Measurements from ENCODE around the gene ZNF423. TPM values are rescaled to one million over a fixed set of nuclear protein-coding genes. Genes with fewer than 3 reads are reported as not detected.

Gene ZNF423
- total and polyA plus RNA-seq, 9 of the 15 experiments (the other 6 are each of a cell fraction or from before 2014, with no cell fraction given), result not detected

DNA sequence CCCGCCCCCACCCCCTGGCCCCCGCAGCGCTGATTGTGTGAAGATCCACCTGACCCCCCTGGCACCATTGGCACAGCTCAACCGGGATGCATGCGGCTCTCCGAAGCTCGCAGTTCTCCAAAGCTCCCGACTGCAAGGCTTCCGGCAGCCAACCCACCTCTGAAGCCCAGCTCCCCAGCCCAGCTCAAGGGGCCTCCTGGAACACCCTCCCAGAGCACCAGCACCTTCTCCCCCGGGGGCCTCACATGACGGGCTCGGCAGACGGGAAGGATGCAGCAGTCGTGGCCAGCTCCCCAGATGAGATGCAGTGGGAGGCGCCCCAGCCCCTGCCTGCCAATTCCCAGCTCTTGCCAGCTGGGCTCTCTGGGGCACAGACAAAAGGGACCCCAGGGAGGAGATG, 215.3 kb downstream of the ZNF423 start (continued):
- TF ChIP-seq IFI16 (CRISPR knock-in tag; IDR thresholded peaks at IDR 0.05) (no peak), THRAP3 (IDR thresholded peaks at IDR 0.05; ENCODE audit: borderline replicate concordance) (no peak)

DNA sequence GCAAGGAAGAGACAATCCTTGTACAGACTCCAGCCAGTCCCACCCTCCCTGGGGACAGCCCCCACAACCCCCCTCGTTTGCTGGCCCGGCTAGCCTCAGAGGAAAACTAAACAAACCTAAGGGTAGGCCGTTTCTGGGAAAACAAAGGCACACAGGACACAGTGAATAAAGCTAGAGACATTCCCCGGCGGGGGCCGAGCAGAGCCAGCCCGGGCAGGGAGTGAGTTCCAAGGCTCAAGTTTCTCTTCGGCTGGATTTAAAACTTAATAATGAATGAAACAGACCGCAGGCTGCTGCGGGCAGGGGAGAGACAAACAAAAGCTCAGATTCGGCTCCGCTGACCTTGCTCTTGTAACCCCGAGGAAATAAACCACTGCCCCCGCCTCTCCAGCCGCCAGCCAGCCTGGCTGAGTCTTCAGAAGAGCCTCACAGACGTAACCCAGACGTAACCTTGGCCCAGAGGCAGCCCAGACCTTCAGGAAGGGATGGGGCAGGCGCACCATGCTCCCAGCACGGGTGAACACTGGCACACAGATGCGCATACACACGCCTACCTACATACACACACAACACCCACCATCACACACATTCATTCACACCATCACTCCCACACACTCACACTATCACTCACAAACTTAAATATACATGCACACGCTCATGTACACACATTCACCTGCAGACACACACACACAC, 216.0 kb downstream of the ZNF423 start:
- no peak overlapping the region for H3K4me2 ChIP-seq (ENCODE audit: insufficient read depth, low read length)
- H3K9me1 ChIP-seq (ENCODE audit: control insufficient read depth, insufficient read depth, low read length), result no peaks in the 10 kb centered on the region
- no peak for TF ChIP-seq EGR1 (conservative IDR thresholded peaks at IDR 0.05)
- TF ChIP-seq ZNF175 (CRISPR knock-in tag; IDR thresholded peaks at IDR 0.05; ENCODE audit: low read depth), result no peak
- TF ChIP-seq, protein P1, sequence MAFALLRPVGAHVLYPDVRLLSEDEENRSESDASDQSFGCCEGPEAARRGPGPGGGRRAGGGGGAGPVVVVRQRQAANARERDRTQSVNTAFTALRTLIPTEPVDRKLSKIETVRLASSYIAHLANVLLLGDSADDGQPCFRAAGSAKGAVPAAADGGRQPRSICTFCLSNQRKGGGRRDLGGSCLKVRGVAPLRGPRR (CRISPR knock-in tag; IDR thresholded peaks at IDR 0.05), result no peak
- no peak for TF ChIP-seq ESRRB (CRISPR knock-in tag; IDR thresholded peaks at IDR 0.05; ENCODE audit: borderline replicate concordance)
- no peak for TF ChIP-seq FIP1L1 (IDR thresholded peaks at IDR 0.05; ENCODE audit: low read depth, low read length, poor library complexity, severe bottlenecking)
- no peak for TF ChIP-seq RBBP5 (IDR thresholded peaks at IDR 0.05; ENCODE audit: borderline replicate concordance, insufficient read depth, low read length, poor library complexity, severe bottlenecking)
- no peak for TF ChIP-seq ZNF41 (CRISPR knock-in tag; conservative IDR thresholded peaks at IDR 0.05)
- TF ChIP-seq ZNF140 (CRISPR knock-in tag; IDR thresholded peaks at IDR 0.05), result no peak
- TF ChIP-seq HLTF (IDR thresholded peaks at IDR 0.05), result no peak
- no peak for TF ChIP-seq DDX20 (tag; IDR thresholded peaks at IDR 0.05; ENCODE audit: low read depth)
- TF ChIP-seq GTF2F1 (IDR thresholded peaks at IDR 0.05; ENCODE audit: low read depth, low read length), result no peak
- no peak for TF ChIP-seq HEY1 (CRISPR knock-in tag; IDR thresholded peaks at IDR 0.05; ENCODE audit: borderline replicate concordance)
- TF ChIP-seq ZNF124 (CRISPR knock-in tag; IDR thresholded peaks at IDR 0.05), result no peak
- TF ChIP-seq, protein P2, sequence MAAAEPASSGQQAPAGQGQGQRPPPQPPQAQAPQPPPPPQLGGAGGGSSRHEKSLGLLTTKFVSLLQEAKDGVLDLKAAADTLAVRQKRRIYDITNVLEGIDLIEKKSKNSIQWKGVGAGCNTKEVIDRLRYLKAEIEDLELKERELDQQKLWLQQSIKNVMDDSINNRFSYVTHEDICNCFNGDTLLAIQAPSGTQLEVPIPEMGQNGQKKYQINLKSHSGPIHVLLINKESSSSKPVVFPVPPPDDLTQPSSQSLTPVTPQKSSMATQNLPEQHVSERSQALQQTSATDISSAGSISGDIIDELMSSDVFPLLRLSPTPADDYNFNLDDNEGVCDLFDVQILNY (CRISPR knock-in tag; IDR thresholded peaks at IDR 0.05), result no peak
- TF ChIP-seq MAFG (tag; conservative IDR thresholded peaks at IDR 0.05), result no peak
- no peak for TF ChIP-seq ZNF253 (CRISPR knock-in tag; conservative IDR thresholded peaks at IDR 0.05)
- no peak for TF ChIP-seq COPS2 (conservative IDR thresholded peaks at IDR 0.05)
- TF ChIP-seq SRSF9 (IDR thresholded peaks at IDR 0.05; ENCODE audit: borderline replicate concordance, low read depth, low read length), result no peak

More for the DNA sequence above, 216.0 kb downstream of the ZNF423 start:
- no TSS peak for BruUV-seq (replicated peaks)
- POLR2A ChIA-PET, result interaction anchor here (1.3 kb wide), 1 partner anchor 14 kb away, joined by 4 read pairs; no protein-coding TSS in a partner anchor
- Histone ChIP-seq H4K20me1 (replicated peaks; ENCODE audit: control insufficient read depth, insufficient read depth, low read length) (peaks cover 13% of the 10 kb centered on the region), H3K27ac (ENCODE audit: extremely low read depth, low read depth, low read length) (no peak overlapping the region), H2AFZ (ENCODE audit: low read depth, low read length) (no peak overlapping the region), H3K36me3 (ENCODE audit: control insufficient read depth, insufficient read depth, low read length) (no peaks in the 10 kb centered on the region), H3K4me1 (replicated peaks in 1 of 2; ENCODE audit: control insufficient read depth in 2 of 2, insufficient read depth in 2 of 2, low read length in 2 of 2) (peaks cover 0 to 10% of the 10 kb centered on the region in 2 experiments; a peak in 1 of 5 replicates), H3K9ac (ENCODE audit: insufficient read depth in 1 of 2, low read depth in 2 of 2, low read length in 2 of 2) (no peak overlapping the region), H3K79me2 (ENCODE audit: control insufficient read depth, insufficient read depth, low read length) (no peaks in the 10 kb centered on the region), H3K9me3 (replicated peaks; ENCODE audit: control insufficient read depth, insufficient read depth, low read depth, low read length) (no peaks in the 10 kb centered on the region), H3K27me3 (ENCODE audit: control insufficient read depth in 2 of 2, insufficient read depth in 2 of 2, low read length in 2 of 2) (peaks cover 31 to 71% of the 10 kb centered on the region in 2 experiments; a peak in 4 of 5 replicates), H3K4me3 (no peak overlapping the region)
- DNase-seq (ENCODE audit: extremely low read depth in 1 of 4, low spot score in 3 of 4), result no peak
- 4% methylated on average over 21 of the region's 22 CpGs for WGBS (ENCODE audit: insufficient coverage, low coverage, missing lambda C conversion rate)
- FAIRE-seq, result no peak
- ATAC-seq, result no peak
- intact Hi-C loops (cut with micrococcal nuclease), result no loop called here
- CTCF ChIA-PET (ENCODE audit: low intra/inter-chr PET ratio), result no interaction called here
- in situ Hi-C loops (cut with MboI), result no loop called here
